SKM-1 treated with dmso at 0.1 percent for 144 hours (cell line): Measurements from ENCODE around the gene TMEM52.
"Not testable (repeated sequence)": the region's sequence is repeated elsewhere in the genome, so short reads cannot be mapped to it uniquely, and the experiment has no call there.

Experiments used
- DNase-seq: peaks from one replicate; lab custom pipeline; 2025; ENCODE audit not compliant: unreplicated experiment; lab: John Stamatoyannopoulos, UW

TMEM52 gene

GRCh38 chr1:1946540-1946939, 27.5 kb upstream of the TMEM52 start:
- no peak for DNase-seq

GRCh38 chr1:1945782-1946393, 26.8 kb upstream of the TMEM52 start:
- no peak for DNase-seq

GRCh38 chr1:1943834-1944570, 24.9 kb upstream of the TMEM52 start:
- no peak for DNase-seq

GRCh38 chr1:1942753-1943656, 23.9 kb upstream of the TMEM52 start:
- DNase-seq = no peak

- no peak for DNase-seq
These were observed 23.0 kb upstream of the TMEM52 start for GRCh38 chr1:1941868-1942752.

GRCh38 chr1:1941211-1941841, 22.2 kb upstream of the TMEM52 start:
- DNase-seq = no peak

GRCh38 chr1:1940123-1940425, 21.0 kb upstream of the TMEM52 start:
- no peak for DNase-seq

GRCh38 chr1:1939296-1940122, 20.4 kb upstream of the TMEM52 start:
- DNase-seq = no peak

- DNase-seq = no peak
These were observed 19.7 kb upstream of the TMEM52 start for GRCh38 chr1:1938613-1939295.

GRCh38 chr1:1938276-1938573, 19.1 kb upstream of the TMEM52 start:
- DNase-seq = no peak

- DNase-seq = no peak
These were observed 18.6 kb upstream of the TMEM52 start for GRCh38 chr1:1937549-1938275.

GRCh38 chr1:1937061-1937460, 18.0 kb upstream of the TMEM52 start:
- DNase-seq = no peak

- not testable (repeated sequence) for DNase-seq
These were observed 15.8 kb upstream of the TMEM52 start for GRCh38 chr1:1934848-1935247.

GRCh38 chr1:1929639-1930545, 10.8 kb upstream of the TMEM52 start:
- no peak for DNase-seq

GRCh38 chr1:1929102-1929638, 10.1 kb upstream of the TMEM52 start:
- DNase-seq = no peak

GRCh38 chr1:1928231-1929101, 9.4 kb upstream of the TMEM52 start:
- no peak for DNase-seq
